Stimulated activated CD8-positive, alpha-beta memory T cell treated with anti-CD3 and anti-CD28 coated beads, Interleukin-7, amount 100 ng/mL, for 48 hours (primary cell): ENCODE measurements around the gene DNAH1.
A peak's percentile ranks its signal among the peaks of the same experiment; 100 is the strongest.

Source experiments
- DNase-seq, 2 donors: peaks; one replicate each; pipeline ENCODE4 v3.0.0-alpha.2; 2020; ENCODE audit warnings: low read depth in 1 of 2; ENCODE audit errors: extremely low read depth in 1 of 2

DNAH1 gene

DNA sequence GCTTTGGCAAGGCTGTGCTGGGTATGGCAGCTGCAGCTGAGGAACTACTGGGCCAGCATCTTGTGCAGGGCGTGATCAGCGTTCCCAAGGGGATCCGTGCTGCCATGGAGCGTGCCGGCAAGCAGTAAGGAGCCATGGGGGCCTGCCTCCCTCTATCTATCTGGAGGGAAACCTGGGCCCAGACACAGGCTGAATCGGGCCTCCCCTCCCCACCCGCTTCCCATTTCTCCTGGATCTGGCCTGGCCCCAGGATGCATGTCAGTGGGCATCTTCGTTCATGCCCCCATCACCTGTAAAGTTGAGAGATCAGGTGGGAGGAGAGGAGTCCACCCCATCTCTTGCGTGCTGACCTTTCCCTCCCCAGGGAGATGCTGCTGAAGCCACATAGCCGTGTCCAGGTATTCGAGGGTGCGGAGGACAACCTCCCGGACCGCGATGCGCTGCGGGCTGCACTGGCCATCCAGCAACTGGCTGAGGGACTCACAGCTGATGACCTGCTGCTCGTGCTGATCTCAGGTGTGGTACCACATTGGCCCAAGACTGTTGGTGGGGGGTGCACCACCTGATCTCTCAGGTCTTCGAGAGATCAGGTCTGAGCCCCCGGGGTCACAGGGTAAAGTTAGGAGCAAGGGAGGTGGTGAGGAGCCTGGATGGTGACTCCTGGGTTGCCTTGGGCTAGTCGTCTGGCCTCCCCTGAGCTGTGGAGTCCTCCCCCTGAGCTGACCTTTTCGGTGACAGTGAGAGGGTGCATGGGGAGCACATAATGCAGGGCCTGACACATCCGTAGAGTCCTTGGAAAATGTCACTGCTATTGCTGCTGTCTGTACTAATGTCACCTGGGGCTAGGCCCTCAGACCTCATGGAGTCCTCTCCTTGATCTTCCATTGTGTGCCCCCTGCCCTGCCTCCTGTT lies 25.3 kb upstream of the DNAH1 start:
- DNase-seq = no peak

DNA sequence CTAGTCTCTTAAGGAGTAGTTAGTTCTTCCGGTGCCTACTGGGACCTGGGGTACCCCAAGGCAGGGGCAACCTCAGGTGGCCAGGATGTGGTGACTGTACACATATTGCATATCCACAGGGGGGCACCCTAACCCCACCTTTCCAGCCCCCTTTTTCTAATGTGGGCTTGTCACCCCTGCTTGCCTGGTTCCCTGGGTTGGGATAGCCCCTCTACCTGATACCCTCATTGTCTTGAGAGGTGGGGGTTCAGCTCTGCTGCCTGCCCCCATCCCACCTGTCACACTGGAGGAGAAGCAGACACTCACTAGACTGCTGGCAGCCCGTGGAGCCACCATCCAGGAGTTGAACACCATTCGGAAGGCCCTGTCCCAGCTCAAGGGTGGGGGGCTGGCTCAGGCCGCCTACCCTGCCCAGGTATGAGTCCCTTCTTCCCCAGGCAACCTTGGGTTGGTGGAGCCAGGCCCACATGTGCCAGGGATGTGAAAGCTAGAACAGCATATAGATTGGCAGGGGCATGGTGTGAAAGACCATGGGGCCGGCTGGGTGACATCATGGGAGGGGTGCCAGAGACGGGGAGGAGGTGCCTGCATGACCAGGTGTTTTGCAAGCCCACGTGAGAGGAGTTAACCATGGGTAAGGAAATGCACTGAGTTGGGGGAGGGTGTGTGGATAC lies 24.5 kb upstream of the DNAH1 start:
- peak in 1 of 2 donors; percentile 32 for DNase-seq

DNA sequence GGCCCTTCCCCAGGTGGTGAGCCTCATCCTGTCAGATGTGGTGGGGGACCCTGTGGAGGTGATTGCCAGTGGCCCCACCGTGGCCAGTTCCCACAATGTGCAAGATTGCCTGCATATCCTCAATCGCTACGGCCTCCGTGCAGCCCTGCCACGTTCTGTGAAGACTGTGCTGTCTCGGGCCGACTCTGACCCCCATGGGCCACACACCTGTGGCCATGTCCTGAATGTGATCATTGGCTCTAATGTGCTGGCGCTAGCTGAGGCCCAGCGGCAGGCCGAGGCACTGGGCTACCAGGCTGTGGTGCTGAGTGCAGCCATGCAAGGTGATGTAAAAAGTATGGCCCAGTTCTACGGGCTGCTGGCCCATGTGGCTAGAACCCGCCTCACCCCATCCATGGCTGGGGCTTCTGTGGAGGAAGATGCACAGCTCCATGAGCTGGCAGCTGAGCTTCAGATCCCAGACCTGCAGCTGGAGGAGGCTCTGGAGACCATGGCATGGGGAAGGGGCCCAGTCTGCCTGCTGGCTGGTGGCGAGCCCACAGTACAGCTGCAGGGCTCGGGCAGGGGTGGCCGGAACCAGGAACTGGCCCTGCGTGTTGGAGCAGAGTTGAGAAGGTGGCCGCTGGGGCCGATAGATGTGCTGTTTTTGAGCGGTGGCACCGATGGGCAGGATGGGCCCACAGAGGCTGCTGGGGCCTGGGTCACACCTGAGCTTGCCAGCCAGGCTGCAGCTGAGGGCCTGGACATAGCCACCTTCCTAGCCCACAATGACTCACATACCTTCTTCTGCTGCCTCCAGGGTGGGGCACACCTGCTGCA lies 23.7 kb upstream of the DNAH1 start:
- DNase-seq = no peak

DNA sequence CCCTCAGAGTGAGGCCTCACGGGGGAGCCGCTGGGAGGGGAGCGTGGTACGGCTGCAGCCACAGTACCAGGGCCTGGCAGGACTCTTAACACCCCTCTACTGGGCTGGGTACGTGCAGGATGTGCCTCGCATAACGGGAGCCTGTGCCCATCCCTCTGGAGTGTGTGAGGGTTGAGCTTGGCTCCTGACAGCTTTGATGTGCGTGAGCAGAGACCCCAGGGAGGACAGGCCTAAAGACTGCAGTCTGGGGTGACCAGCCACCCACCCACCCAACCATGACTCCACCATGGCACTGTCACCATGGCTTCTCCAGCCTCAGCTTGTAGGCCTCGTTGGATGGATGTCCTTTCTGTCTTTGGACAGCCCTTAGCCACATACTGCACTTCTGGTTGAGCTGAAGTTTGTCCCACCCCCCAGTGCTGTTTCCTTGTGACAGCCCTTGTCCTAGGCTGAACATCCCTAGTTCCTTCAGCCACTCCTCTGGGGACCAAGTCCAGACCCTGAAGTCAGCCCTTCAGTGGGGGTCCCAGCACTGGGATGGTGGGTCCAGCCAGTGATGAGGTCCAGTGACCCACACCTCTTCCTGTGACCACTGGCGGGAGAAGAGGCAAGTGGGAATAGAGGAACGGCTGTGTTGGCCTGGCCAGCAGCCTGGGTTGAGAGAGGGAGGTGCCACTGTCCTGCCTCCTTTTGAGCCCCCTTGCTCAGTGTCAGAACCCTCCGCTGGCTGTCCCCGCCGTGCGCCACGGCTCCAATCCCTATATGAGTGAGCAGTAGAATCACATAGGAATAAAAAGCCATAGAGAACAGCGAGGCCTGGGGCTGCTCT lies 22.4 kb upstream of the DNAH1 start:
- no peak for DNase-seq

DNA sequence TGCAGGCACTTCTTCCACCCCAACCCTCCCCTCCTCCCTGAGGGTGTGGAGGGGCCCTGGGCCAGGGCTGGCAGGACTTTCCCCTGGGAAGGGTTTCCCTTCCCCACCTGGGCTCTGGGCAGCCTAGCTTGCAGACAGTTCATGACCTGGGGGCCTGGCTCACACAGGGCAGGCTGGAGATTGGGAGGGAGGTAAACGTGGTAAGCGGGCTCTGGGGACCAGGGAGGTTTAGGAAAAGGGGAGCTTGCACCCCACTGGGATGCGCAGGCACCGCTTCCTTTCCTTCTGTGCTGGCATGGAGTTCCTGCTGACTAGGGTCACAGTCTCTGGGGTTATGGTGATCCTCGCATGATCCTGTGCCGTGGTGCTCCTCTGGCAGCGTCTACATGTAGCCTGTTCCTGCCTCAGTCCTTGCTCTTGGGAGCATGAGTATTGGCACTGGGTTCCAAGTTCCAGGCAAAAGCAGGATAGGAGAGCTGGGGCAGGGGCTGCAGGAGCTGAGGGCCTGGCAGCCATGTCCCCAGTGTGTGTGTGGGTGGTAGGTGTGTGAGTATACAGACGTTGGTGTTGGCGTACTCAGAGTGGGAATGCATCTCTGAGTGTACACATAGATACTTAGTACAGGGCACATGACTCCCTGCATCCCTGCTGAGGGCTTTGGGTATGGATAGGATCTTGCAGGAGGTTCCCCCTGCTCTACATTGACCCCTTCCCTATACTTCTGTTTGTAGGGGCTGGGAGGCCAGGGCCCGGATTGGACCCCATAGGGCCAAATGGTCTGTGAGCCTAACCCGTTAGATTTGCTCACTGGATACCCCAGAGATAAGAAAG lies 21.6 kb upstream of the DNAH1 start:
- DNase-seq = no peak

DNA sequence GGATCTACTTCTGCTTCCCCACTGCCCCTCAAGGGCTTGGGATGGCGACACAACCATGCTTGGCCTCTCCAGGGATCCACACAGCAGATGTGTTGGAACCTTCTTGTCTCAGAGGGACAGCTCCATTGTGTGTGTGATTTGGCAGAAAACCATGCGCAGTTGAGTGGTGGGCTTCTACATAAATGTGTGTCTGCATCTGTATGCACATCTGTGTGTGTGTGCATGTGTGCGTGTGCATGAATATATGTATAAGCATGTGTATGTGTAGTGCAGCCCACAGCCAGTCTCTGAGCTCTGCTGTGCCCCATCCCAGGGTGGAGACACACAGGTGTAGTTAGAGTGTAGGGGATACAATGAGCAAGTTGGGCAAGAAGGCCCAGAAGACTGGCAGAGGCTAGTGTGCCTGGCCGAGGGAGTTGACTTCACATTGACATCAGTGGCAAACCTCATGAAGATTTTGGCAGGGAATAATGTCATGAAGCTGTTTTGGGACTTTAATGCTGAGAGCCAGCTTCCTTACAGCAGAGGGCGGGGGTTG lies 20.4 kb upstream of the DNAH1 start:
- DNase-seq = no peak

DNA sequence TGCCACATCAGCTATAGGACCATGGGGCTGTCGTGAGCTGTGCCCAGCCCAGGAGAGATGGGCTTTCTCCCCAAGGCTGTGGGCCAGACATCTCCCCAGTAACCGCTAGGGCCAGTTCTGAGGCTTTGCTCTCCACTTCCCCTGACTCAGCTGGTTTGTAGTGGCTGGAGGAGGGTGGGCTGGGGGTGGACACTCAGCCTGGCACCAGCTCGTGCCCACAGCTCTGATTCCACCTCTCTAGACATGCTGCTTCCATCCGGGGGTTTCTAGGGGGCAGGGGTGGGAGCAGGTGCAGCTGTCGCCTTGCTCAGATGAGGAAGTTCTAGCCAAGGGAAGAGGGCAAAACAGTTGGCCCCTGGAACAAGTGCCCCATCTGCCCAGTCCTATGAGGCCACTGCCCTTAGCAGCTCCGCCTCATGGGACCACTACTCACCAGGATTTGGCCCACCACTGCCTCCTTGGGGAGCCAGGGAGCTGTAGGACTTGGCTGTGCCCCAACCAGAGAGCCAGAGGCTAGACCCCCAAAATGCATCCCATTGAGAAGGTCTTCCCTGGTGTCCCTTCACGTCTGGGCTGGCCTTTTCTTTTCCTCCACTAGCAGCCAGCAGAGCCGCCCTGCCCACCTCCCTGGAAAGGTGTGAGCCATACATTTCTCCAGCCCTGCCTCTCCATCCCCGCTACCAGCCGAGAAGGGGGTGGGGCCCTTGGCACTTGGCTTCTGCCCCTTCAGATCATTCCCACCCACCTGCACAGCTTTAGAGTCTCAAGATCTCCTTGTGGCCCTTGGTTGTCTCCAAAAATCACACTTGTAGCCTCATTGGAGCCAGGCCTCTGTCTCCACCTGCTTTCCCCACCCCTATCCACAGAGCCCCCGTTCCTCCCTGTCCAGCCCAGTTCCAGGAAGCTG lies 18.6 kb upstream of the DNAH1 start:
- DNase-seq = no peak

DNA sequence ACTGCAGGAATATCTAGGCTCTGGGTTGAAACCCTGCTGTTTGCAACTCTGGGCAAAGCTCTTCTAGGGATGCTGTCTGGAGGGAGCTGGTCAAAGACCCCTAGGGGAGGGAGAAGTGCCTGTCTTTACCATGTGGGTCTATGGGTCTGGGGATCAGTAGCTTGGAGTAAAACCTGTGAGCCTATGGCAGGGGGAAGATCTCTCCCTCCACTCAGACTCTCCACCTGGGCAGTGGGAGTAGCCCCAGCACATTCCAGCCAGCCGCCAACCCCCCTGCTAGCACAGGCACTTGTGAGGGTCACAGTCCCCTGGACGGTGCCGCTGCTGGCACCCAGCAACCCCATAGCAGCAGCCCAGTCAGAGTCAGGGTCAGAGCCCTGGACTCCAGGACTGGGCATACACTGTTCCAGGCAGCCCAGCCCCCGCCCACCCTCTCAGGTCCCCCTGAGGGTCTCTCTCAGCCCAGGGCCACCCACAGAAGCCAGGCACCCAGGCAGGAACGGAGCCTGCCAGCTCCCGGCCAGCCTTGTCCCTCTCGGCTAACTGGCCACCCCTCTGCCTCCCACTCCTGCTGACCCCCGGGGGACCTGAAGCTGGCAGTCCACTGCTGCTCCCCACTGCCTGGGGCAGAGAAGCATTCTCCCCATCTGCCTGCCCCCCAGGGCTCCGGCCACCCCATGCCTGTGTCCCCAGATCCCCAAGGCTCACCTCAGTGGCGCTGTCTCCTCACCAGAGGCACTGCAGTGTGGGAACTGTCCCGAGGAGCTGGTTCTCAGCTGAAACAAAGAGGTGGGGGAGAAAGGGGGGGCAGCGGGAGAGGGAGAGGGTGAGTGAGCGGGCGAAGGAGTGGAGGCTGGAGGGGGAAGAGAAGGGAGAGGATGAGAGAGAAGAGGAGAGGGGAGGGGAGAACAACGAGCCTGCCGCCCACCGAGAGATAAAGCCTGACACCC lies 17.7 kb upstream of the DNAH1 start:
- DNase-seq = no peak

DNA sequence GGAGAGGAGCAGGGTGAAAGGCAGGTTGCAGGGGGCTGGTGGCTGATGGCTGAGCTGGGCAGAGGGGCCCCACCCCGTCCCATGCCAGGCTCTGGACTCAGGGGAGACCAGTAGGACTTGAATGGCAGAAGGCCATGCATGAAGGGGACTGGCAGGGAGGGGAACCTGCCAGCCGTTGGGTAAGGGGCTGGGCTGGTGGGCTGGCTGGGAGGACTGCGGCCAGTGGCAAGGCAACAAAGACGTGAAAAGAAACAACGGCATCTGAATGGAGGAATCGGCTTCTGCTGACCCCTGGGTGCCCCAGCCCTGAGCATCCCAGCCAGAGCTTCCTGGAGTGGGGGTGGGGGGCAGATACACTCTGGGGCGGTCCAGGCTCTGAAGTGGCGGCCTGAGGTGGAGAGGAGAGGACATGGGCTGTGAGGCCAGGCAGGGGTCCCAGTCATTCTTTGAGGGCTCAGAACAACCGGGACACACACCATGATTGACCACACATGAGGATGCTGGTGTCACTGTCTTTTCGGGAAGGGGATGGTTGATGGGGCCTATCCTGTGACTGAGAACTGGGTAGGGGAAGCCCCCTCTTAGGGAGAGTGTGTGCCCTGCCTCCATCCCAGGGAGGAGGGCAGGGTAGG lies 16.8 kb upstream of the DNAH1 start:
- no peak for DNase-seq

DNA sequence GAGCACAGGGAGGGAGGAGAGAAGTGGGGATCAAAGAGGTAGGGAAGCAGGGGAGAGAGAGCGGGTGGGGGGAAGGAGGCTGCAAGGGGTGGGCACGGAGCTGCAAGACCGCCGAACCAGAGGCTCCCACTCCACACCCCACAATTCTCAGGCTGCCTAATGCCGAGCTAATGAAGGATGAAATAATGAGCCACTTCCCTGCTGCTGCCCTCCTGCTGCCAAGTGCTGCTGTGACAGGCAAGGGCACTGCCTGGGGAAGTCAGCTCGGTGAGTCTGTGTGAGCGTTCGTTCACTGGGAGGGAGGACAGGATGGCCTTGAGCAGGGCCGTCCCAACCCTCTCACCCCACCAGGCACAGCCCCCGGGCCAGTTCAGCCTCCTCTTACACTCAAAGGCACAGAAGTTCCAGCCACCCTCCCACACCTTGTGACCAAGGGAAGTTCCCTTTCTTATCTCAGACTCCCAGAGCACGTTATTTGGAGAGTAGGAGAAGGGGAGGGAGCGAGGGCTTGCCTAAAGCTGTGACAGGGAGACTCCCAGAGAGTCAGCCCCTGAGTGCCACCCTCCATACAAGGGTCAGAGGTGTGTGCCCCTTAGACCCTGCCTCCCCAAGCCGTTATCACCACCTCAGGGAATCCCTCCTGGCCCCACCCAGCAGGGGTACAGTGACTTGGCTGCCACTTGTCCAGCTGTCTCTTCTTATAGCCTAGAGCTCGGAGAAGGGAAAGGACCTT lies 16.1 kb upstream of the DNAH1 start:
- no peak for DNase-seq

DNA sequence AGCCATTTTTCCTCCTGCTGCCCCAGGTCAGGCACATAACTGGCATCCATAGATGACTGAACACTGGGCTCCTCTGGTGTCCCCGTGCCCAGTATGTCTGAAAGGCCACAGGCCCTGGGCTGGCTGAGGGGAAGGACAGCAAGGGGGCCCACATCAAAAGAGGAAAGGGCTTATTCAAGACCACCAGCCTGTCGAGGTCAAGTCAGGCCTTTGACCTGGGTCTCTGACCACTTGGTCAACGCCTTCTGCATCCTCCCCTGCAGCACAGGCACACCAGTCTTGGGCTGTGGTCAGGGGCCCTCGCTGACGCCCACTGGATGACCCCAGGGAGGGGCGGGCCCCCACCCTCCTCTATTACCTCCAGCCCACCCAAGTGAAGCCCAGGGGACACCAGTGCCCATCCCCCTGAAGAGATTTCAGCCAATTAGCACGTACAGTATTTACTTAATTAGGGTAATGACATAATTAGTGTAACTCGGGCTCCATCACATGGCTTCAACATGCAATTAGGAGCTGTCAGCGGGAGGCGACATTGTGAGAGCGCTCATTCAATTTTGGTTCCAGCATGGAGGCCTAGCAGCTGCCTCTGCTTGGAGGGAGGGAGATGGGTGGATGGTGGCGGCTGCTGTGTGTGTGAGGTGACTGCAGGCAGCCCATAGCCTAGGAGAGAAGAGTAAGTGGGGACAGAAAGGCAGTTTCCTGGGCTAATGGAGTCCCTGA lies 13.5 kb upstream of the DNAH1 start:
- DNase-seq = no peak

DNA sequence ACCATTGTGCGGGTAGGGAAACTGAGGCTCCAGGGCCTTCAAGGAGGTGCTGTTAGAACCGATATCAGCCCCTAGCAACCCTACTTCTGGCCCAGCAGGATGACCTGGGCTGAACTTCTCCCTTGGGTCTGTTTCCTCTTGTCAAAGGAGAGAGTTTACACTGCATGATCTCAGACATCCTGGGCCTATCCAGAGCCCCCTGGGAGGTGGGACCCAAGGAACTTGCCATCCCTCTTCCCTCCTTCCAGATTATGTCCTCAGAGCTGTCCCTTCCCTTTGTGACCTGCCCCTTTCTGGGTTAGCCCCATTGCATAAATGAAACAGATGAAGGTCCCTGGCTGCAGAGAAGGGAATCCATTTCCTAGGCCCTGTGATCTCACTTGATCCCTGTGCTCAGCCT lies 12.3 kb upstream of the DNAH1 start:
- no peak for DNase-seq

DNA sequence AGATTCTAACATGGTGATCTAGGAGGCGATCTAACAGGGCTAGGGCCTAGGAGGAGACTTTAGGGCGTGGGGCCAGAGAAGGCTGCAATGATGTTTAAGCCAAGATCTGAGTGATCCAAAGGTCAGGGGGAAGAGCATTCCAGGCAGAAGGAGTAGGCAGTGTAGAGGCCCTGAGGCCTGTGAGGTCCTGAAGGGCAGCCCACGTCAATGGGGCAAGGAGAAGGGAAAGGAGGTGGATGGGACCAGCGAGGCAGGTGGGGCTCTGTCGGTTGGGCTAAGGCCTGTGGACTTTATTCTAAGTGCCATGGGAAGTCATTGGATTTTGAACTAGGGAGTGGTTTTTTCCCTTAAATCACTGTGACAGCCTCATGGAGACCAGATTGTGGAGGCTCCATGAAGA lies 10.2 kb upstream of the DNAH1 start:
- DNase-seq = no peak

DNA sequence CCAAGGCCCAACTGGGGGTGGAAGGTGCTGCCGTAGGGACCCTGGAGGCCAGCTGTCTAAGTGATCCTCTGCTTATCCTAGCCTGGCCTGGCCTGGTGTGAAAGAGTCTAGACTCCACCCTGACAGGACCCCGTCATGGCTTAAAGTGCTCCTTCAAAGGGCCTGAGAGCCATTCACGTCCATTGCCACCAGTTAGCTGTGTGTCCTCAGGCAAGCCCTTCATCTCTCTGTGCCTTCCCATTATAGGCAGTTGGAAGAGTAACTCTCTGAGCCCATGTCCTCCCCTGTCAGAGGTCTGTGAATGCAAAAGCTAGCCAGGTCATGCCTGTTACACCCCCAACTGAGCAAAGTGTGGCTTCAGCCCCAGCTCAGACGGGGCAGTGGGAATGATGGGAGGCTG lies 9.1 kb upstream of the DNAH1 start:
- no peak for DNase-seq

DNA sequence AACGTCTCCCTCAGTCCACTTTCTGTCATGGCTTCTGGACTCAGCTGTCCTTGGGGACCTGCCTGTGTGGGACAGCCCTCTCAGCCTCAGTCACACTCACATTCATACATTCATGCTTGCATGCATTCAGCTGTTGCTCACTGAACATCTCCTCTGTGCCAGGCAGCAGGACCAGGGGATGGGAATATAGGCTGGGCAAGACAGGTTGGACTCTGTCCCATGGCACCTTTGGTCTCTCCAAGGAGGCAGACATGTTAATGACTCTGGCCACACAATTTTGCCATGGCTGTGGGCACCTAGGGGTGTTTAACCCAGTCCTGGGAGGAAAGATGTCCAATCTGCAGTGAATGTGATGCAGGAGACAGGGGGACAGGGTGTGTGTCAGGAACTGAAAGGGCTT lies 7.8 kb upstream of the DNAH1 start:
- DNase-seq = no peak
